K562 (cell line): ENCODE data around the gene QSOX2. TPM values are rescaled to one million over a fixed set of nuclear protein-coding genes. Genes with fewer than 3 reads are reported as not detected.

Experiments
- ATF7 ChIP-seq: fragments of 450-650 bp; IDR thresholded peaks from 2 replicates; pipeline ENCODE4 v1.7.1; 2014; ENCODE audit warnings: mild to moderate bottlenecking, moderate library complexity
- DPF2 ChIP-seq: fragments of 450-650 bp; IDR thresholded peaks from 2 replicates; pipeline ENCODE4 v1.6.1; 2016
- FOS ChIP-seq: IDR thresholded peaks from 3 replicates; pipeline ENCODE4 v1.6.1; 2011; ENCODE audit not compliant: insufficient read length; ENCODE audit errors: extremely low read depth
- GABPB1 ChIP-seq: sonication (generic); formaldehyde crosslinking; IDR thresholded peaks from 2 replicates; pipeline ENCODE4 v1.8.0; 2022; ENCODE audit warnings: mild to moderate bottlenecking, missing genetic modification reagents
- MAX ChIP-seq: sonication (generic); formaldehyde crosslinking; IDR thresholded peaks from 2 replicates; pipeline ENCODE4 v1.9.0; 2022; ENCODE audit warnings: mild to moderate bottlenecking, missing genetic modification reagents
- NKRF ChIP-seq: fragments of 450-650 bp; IDR thresholded peaks from 2 replicates; pipeline ENCODE4 v1.6.1; 2016; ENCODE audit warnings: borderline replicate concordance
- NR2C1 ChIP-seq, 2 experiments: fragments of 450-650 bp; IDR thresholded peaks; 2 replicates each; pipeline ENCODE4 v1.6.1; 2017; ENCODE audit warnings: mild to moderate bottlenecking in 2 of 2, antibody characterized with exemption in 1 of 2, inconsistent platforms in 1 of 2, missing compliant biosample characterization in 1 of 2, missing genetic modification characterization in 1 of 2
- NRF1 ChIP-seq, 2 experiments: fragments of 450-650 bp; IDR thresholded peaks in 1 of 2; conservative IDR thresholded peaks in 1 of 2; 2 replicates each; pipeline ENCODE4 v1.6.1; 2014; ENCODE audit warnings: mild to moderate bottlenecking in 2 of 2
- RAD21 ChIP-seq, 2 experiments: fragments of 250-450 bp in 1 of 2; fragments of 450-650 bp in 1 of 2; sonication (Bioruptor Pico) in 1 of 2; formaldehyde crosslinking in 1 of 2; IDR thresholded peaks in 1 of 2; conservative IDR thresholded peaks in 1 of 2; 2 replicates each; pipeline versions ENCODE4 v1.4.0 to v1.8.0; 2020 to 2022; ENCODE audit warnings: mild to moderate bottlenecking in 2 of 2, moderate library complexity in 1 of 2
- REST ChIP-seq, 2 experiments: fragments of 450-650 bp; formaldehyde crosslinking in 1 of 2; IDR thresholded peaks; 2 replicates each; pipeline versions ENCODE4 v1.4.0 to v1.6.1; 2014 to 2020; ENCODE audit warnings: mild to moderate bottlenecking in 2 of 2, borderline replicate concordance in 1 of 2, low read depth in 1 of 2
- ZBTB7A ChIP-seq: IDR thresholded peaks from 2 replicates; pipeline ENCODE4 v1.6.1; 2011; ENCODE audit warnings: low read depth, mild to moderate bottlenecking, low read length, moderate library complexity, borderline replicate concordance; ENCODE audit not compliant: control insufficient read depth
- ZNF277 ChIP-seq: fragments of 250-450 bp; sonication (Bioruptor Pico); IDR thresholded peaks from 2 replicates; pipeline ENCODE4 v1.8.0; 2022; ENCODE audit warnings: inconsistent platforms, mild to moderate bottlenecking, moderate library complexity, borderline replicate concordance
- polyA plus RNA-seq, 8 experiments: library from polyadenylated mRNA; depleted of rRNA in 4 of 8; stranded (reverse) in 5 of 8; unstranded in 3 of 8; fragments of >200 nt; fragmentation: Nextera tagmentation in 2 of 8; fragmentation: Illumina TruSeq in 1 of 8; extraction: Ambion mirVana in 2 of 8; extraction: Trizol in 1 of 8; gene quantifications; 2 replicates each; pipeline versions ENCODE4 v1.2.1 to v1.2.3, GENCODE V29; 2011 to 2014; ENCODE audit warnings: inconsistent platforms in 1 of 8, missing spikeins in 1 of 8
- total RNA-seq, 7 experiments: library from RNA; depleted of rRNA in 6 of 7; stranded (reverse); fragments of >200 nt in 6 of 7; fragmentation: Illumina TruSeq in 2 of 7; extraction: Trizol in 2 of 7; gene quantifications; 2 replicates each; pipeline versions ENCODE4 v1.2.1 to v1.2.3, GENCODE V29; 2011 to 2021; ENCODE audit warnings: low replicate concordance in 1 of 7

Gene QSOX2
- total and polyA plus RNA-seq, 9 of the 15 experiments (the other 6 are each of a cell fraction or from before 2014, with no cell fraction given) = 0.51 to 23.7 (median 12.7) TPM

GRCh38 chr9:136220017-136220729, 25.4 kb downstream of the QSOX2 start (continued):
- TF ChIP-seq REST (IDR thresholded peaks at IDR 0.05; ENCODE audit: borderline replicate concordance) (peak; percentile 71), REST (CRISPR knock-in tag; IDR thresholded peaks at IDR 0.05; ENCODE audit: low read depth) (no peak), ZNF277 (CRISPR knock-in tag) (no peak), DPF2 (peak; percentile 80), ATF7 (peak; percentile 56; the same call in 1 of the 2 replicates), NRF1 (conservative IDR thresholded peaks at IDR 0.05 in 1 of 2, IDR thresholded peaks at IDR 0.05 in 1 of 2) (peak in 1 of 2 experiments; percentile 33; a peak in 1 of 4 replicates), NR2C1 (IDR thresholded peaks at IDR 0.05) (no peak), NR2C1 (tag; IDR thresholded peaks at IDR 0.05) (peak; percentile 48; the same call in 1 of the 2 replicates), RAD21 (CRISPR knock-in tag; conservative IDR thresholded peaks at IDR 0.05 in 1 of 2, IDR thresholded peaks at IDR 0.05 in 1 of 2) (peak in 1 of 2 experiments; percentile 51; a peak in 2 of 4 replicates), ZBTB7A (0 out of 2 replicates have a peak, but pooled peaks have one; percentile 17), FOS (peak; percentile 24), NKRF (no peak; the same call in 1 of the 2 replicates), MAX (peak; percentile 90), GABPB1 (CRISPR knock-in tag) (peak; percentile 63)
